Left ventricle myocardium superior (tissue), 1 donor: Measurements from ENCODE around the gene PXYLP1. TPM values are rescaled to one million over a fixed set of nuclear protein-coding genes. Genes with fewer than 3 reads are reported as not detected.
"Not testable (repeated sequence)": the region's sequence is repeated elsewhere in the genome, so short reads cannot be mapped to it uniquely, and the experiment has no call there.

Experiments used
- ATAC-seq: fragments of 200-7000 bp; cut with Tn5 transposase; one replicate; pipeline ENCODE4 v1.9.1; 2020; ENCODE audit warnings: mild to moderate bottlenecking, moderate library complexity
- DNase-seq: peaks from one replicate; pipeline ENCODE4 v3.0.0-alpha.2; 2020
- intact Hi-C: fragments of 100-400 bp; cut with micrococcal nuclease; formaldehyde crosslinking; loops from one replicate; pipeline ENCODE4 v1.11.0; 2022
- total RNA-seq: library from RNA; stranded (reverse); fragmentation: NEBNext Ultra II Directional; extraction: Animal tissue kit (Norgen Biotek cat#: 25700); gene quantifications from one replicate; pipeline ENCODE4 v1.2.1, GENCODE V29; 2021
- donor health status: DM: no; HTN: yes; CAD: no; lungs with severe emphysema.

PXYLP1 gene
- total RNA-seq, 1 donor from 2014 or later: 12.3 TPM

DNA sequence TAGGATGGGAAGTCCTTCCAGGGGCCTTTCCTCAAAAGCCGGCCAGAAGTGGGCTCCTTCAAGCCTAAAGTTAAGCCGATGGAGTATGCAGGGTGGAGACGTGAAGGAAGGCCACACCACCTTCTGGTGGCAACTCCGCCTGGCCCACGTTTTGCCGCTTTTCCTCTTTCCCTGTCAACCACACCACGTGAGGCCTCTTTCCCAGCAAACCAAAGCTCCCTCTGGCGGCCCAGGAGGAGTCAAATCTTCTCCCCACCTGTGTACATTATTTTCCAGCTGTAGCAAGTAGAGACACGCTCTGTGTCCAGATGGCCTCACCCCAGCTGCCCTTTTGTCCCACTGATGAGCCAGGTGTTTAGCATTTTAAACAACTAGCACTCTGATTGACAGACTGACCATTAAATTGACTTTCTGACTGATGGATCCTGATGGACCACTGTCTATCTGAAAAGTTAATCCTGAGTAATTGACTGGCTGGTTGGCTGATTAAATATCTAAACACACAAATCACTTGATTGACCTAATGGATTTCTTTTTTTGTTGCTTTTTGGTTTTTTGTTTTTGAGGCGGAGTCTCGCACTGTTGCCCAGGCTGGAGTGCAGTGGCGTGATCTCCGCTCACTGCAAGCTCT lies 77.1 kb downstream of the PXYLP1 start:
- peak; percentile 45 for DNase-seq
- ATAC-seq: no peak
- intact Hi-C loops: no loop called here

DNA sequence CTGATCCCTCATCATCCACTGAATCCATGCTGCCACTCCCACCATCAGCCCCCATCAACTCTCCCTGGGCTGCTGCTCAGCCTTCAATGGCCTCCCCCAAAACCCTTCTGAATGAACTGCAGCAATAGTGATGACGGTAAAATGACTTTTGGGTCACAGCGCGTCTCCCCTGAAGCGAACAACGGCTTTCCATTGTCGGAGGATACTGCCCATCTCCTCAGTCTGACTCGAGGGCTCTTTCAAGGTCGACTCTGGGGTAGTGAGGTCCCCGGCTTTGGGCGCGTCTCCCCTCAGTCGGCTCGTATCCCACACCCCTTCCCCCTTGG lies 79.5 kb downstream of the PXYLP1 start:
- no peak for DNase-seq
- ATAC-seq: no peak
- intact Hi-C loops: loop anchor here (5.0 to 10.0 kb wide), 2 partner anchors 54 to 146 kb away; partner anchors contain the start of gene ZBTB38

DNA sequence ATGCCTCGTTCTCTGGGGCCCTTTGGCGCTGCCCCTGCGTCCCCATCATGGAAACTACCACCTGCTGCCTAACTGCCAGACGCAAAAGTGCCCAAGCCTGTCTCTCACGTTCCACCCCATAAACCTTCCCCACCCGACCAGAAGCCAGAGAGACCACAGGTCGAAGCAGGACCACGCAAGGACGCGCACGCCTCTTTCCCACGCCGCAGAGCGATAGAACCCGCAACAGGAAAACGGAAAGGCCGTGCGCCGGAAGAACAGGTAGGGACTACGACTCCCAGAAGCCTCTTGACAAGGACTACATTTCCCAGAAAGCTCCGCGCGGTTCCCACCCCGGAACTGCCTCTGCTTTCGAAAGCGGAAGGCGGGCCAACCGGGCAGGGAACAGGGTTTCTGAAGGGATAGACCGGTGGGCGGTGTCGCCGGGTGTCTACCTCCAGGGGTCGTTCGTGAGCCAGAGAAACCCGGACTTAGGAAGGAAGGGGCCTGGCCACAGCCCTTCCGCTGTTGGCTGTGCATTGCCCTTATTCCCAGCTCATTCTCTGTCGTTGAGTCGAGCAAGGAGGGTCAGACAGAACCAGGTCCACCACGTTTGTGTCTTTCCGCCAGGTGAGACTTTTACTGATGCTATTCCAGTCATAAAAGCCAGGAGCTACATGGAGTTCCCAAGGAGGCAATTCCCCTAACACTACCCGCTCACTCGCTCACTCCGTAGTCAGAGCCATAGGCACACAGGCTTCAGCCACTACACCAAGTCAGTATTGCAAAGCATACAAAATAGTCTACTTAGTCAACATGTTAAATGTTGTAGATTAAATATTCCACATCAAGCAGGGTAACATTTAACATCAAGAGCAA lies 80.1 kb downstream of the PXYLP1 start:
- DNase-seq: peak; percentile 98
- peak; percentile 98 for ATAC-seq
- intact Hi-C loops: loop anchor here (5.0 to 10.0 kb wide), 2 partner anchors 53 to 146 kb away; partner anchors contain the start of gene ZBTB38

DNA sequence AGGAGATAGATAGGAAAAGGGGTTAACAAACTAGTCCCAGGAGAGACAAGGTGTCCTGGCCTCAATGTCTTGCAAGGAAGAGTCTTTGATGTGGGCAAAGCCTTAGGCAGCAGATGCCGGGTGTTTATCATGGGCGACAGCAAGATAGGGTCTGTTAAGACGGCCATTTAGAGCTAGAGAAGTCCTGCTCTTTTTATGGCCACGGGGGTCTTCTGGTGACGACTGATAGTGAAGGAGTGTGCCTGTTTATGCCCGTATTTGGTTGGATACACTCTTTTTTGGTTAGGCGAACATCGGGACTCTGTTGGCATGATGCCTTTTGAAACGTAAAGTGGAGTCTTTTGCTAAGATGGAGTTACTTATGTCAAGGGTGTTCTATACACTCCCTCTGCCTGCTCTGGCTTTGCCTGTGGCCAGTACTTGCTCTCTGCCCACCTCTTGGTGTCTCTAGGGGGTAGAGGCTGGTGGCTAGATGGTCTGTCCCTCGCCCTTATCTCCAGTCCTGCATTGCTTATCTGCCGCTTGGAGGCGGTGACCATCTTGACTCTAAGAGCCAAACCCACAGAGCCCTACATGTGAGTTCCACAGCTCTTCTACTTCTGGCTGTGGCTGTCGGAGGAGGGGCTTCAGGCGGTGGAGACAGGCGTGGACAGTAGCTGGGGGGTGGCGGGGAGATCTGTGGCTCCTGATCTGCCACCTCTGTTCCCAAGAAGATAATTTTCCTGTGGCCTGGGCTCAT lies 80.9 kb downstream of the PXYLP1 start:
- intact Hi-C loops: loop anchor here (5.0 to 10.0 kb wide), 2 partner anchors 52 to 145 kb away; partner anchors contain the start of gene ZBTB38

DNA sequence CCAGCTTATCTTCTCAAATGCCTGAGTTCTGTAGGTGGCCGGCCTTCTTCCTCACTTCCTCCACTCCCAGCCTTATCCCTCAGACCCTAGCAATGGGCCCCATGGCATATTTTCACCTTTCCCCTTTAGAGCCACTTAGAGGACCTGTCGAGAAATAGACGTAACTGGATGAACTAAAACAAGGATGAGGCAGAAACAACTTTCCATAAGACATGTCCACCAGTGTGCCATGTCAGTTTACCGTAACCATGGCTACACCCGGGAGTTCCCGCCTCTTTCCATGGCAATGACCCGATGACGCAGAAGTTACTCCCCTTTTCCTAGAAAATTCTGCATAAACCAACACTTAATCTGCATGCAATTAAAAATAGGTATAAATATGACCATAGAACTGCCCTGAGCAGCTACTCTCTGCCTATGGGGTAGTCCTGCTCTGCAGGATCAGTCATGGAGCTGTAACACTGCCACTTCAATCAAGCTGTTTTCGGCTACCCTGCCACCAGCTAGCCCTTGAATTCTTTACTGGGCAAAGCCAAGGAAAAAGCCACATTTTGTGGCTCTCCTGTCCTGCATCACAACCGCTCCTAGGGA lies 81.6 kb downstream of the PXYLP1 start:
- DNase-seq: no peak
- intact Hi-C loops: loop anchor here (5.0 to 10.0 kb wide), 2 partner anchors 52 to 144 kb away; partner anchors contain the start of gene ZBTB38
- ATAC-seq: no peak

More for the DNA sequence above, 80.9 kb downstream of the PXYLP1 start:
- DNase-seq (no peak), ATAC-seq (no peak)

DNA sequence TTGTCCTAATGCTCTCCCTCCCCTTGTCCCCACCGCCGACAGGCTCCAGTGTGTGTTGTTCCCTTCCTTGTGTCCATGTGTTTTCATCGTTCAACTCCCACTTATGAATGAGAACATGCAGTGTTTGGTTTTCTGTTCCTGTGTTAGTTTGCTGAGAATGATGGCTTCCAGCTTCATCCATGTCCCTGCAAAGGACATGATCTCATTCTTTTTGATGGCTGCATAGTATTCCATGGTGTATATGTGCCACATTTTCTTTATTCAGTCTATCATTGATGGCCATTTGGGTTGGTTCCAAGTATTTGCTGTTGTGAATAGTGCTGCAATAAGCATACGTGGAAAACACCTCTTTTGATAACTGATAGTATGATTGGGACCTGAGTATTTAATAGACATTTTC lies 82.8 kb downstream of the PXYLP1 start:
- not testable (repeated sequence) for ATAC-seq, DNase-seq
- intact Hi-C loops: loop anchor here (5.0 to 10.0 kb wide), 2 partner anchors 50 to 143 kb away; partner anchors contain the start of gene ZBTB38

DNA sequence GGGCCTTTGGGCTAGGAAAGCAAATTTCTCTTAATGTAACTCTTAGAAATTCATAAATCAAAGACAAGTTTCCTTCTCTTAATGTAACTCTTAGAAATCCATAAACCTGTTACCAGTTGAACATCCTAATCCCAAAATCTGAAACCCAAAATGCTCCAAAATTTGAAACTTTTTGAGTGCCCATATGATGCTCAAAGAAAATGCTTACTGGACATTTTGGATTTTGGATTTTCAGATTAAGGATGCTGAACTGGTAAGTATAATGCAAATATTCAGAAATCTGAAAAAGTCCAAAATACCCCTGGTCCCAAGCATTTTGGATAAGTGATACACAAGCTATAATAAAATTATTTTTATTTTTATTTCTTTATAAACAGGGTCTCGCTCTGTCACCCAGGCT lies 85.2 kb downstream of the PXYLP1 start:
- no peak for ATAC-seq
- intact Hi-C loops: loop anchor here (10.0 kb wide), 1 partner anchor 48 kb away; the partner anchor contains the start of gene ZBTB38

DNA sequence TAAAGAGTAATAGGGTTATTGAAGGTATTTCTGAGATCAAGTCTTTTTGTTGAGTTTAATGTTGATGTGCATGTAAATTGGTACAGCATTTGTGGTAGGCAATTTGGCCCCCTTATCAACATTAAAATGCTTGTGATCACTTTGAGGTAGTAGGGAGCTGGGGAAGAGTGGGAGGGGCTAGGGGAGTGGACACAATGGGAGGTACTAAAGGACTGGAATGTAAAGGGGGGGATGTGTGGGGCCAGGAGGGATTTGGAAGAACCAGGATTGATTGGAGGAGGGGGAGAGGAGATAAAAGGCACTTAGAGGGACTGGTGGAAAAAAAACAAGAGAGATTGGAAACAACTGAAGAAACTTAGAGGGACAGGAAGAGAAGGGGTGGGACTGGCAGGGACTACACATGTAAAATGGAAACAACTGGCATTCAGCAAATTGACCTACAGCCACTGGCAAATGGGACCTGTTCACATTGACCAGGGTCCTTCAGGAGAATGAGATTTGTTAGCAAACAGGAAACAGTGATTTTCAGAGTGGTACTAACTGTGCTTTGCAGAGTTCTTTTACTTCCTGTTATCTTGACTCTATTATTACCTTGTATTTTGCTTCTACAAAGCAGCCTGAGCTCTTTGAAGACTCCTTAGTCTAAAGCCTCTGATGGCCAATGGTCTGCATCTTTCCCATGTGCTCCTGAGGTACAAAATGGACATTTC lies 88.9 kb downstream of the PXYLP1 start:
- intact Hi-C loops: no loop called here
- ATAC-seq (no peak), DNase-seq (no peak)

More for the DNA sequence above, 85.2 kb downstream of the PXYLP1 start:
- DNase-seq: no peak

DNA sequence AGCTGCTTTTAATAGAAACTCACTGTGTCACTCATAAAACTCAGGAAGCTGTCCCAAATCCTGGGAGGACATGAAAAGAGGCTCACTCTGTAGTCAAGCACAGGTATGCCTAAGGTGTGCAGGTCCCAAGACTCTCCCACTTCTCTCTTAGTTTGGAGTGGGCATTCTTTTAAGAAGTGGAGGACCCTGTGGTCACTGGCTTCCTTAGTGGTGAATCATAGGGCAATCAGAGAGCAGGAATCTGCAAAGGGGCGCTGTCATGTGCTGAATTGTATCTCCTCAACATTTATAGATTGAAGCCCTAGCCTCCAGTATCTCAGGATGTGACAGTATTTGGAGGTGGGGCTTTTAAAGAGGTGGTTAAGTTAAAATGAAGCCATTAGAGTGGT lies 89.5 kb downstream of the PXYLP1 start:
- DNase-seq: no peak
- ATAC-seq: no peak
- intact Hi-C loops: no loop called here

DNA sequence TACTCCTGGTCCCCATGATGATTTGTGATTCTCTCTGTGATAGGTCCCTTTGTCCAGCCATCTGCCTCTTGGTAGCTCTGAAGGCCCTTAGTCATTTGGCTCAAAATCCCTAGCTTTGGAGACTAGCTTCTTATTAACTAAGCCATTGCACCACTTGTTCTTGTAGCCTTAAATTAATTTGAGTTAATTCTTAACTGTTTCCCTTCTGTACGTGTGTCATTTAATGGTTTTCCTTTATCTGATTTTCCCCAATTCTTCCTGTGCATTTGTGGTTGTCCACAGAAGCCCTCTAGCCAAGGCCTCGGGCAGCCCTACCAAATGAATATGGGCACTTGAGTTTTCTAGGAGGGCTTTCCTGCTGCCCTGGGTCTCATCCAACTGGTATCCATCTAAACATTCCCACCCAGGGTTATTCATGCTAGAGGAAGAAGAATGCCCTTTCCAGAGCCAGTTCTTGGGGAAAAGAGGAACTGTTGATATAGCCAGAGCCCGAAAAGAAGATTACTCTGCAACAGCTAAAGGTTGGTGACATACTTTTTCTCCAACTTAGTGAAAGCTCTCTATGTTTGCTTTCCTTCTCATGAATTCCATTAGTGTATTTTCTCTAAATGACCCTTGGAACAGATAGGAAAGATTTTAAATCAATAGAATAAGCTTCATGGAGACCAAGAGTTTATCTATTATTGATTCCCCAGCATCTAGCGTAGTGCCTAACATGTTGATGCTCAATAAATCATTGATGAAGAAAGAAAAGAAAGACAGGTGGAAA lies 92.5 kb downstream of the PXYLP1 start:
- DNase-seq (no peak), ATAC-seq (no peak)
- intact Hi-C loops: no loop called here

DNA sequence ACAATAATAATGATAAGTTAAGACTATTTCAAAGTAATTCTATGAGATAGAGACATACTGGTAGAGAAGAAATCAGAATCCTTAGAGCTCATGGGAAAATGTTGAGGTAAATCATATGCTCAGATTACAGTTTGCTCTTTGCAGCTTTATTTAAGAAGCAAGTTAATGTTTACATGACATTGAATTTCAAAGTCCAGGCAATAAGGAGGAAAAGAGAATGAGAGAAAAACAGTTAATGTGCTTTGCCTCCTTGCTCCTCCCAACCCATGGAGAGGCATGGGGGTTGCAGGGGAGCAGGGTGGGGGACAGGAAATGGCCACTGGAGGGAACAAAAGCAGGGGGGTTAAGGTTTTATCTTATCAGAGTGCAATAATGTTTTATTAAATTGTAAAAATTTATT lies 94.5 kb downstream of the PXYLP1 start:
- ATAC-seq (no peak), DNase-seq (no peak)
- intact Hi-C loops: no loop called here

DNA sequence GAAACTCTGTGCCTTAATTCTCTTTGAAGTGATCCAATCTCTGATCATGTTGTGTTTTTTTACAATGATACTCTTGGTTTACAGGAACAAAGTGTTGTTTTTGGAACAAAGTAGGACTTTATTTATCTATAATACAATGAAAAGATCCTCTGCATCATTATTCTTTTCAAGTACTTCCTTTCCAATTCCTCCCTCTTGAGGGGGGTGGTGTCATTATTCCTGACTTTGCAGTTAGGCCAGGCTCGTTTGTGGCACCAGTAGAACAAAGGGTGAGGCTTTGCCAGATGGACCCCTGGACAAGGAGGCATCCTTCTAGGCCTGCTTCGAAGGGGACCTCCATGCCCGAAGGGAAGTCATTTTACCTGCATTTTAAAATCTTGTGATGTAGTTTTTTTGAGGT lies 95.0 kb downstream of the PXYLP1 start:
- intact Hi-C loops: no loop called here
- ATAC-seq (no peak), DNase-seq (no peak)

DNA sequence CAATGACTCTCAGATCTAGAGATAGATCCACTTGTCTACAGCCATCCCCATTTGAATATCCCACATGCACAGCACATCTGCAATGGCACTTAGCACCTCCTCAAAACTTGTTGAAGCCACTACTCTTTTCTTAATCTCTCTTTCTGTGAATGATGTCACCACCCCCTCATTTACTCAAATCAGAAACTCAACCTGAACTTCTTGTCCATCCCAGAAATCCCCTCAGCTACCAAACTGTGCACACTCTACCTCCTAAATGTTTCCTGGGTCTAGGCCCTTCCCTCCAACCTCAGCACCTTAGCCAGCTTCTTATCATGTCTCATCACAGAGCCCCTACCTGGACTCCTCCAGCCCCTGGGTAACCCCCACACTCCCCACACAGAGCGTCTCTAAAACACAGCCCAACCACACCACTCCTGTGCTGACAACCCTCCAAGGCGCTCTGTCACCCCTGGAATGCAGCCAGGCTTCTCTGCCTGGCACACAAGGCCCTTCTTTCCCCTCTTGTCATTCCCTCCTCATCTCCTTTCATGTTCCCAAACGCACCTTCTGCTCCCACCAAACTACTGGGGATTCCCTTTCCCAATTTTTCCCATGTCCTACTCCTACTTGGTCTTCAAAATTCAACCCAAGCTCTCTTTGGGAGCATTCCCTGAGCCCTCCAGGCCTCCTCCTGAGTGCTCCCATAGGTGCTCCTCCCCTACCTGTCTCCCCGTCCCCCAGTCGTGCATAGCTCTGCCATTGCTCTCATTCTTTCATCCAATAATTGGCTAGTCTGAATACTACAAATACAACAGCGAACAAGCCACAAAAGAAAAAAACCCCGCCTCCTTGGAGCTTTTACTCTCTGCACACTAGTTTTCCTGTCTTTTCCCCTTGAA lies 96.9 kb downstream of the PXYLP1 start:
- peak; percentile 50 for DNase-seq
- peak; percentile 49 for ATAC-seq
- intact Hi-C loops: no loop called here

DNA sequence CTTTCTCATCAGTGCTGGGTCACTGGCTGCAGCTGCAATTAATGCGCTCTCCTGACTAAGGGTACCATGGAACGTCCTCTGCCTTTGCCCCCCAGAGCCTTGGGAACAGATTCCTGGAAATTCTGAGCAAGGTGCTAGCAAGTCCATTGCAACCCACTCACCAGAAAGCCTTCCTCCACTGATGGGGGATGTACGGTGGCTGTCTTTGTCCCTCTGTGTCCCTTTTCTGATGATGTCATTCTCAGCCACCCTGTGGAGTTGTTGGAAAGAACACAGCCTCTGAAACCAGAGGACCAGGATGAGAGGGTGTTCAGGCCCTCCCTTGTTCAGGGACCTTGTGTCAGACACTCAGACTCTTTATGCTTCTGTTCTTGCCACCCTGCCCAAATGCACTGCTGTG lies 98.6 kb downstream of the PXYLP1 start:
- DNase-seq (no peak), ATAC-seq (no peak)
- intact Hi-C loops: no loop called here

DNA sequence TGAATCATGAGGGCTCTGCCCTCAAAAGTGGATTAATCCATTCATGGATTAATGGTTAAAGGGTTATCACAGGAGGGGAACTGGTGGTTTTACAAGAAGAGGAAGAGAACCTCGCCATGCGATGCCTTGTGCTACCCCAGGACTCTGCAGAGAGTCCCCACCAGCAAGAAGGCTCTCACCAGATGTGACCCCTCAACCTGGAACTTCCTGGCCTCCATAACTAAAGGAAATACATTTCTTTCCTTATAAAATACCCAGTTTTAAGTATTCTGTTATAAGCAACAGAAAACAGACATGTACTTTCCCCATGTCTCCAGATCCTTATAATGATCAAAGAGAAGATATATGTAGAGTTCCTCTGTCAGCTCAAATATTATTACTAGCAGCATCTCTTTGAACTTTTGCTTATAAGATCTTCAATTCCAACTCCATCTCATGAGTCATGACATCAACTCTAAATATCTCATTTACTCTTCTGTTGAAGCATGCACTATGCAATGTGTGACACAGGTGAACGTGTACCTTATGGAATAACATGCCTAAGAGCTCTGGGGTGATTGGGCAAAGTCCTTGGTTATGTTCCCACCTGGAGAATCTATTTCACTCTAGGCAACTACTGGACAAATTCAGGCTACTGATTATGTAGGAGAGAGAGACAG lies 99.2 kb downstream of the PXYLP1 start:
- no peak for ATAC-seq
- intact Hi-C loops: no loop called here
- no peak for DNase-seq
